HCT116 (cell line): Measurements from ENCODE around the gene HSPB8.

Experiments
- EGR1 ChIP-seq: IDR thresholded peaks from 2 replicates; pipeline ENCODE4 v1.6.1; 2012; ENCODE audit warnings: low read depth
- EZH2 ChIP-seq: fragments of 200-600 bp; sonication (generic); IDR thresholded peaks from 2 replicates; pipeline ENCODE4 v1.6.1; 2017; ENCODE audit warnings: antibody characterized with exemption, mixed run types
- FOSL1 ChIP-seq: IDR thresholded peaks from 2 replicates; pipeline ENCODE4 v1.6.1; 2012; ENCODE audit warnings: low read depth
- JUND ChIP-seq: IDR thresholded peaks from 2 replicates; pipeline ENCODE4 v1.6.1; 2012
- POLR2A ChIP-seq: IDR thresholded peaks from 2 replicates; pipeline ENCODE4 v1.7.0; 2011; ENCODE audit warnings: borderline replicate concordance; ENCODE audit not compliant: insufficient read depth, insufficient read length; ENCODE audit errors: extremely low read depth
- POLR2AphosphoS5 ChIP-seq: IDR thresholded peaks from 2 replicates; pipeline ENCODE4 v1.6.1; 2011; ENCODE audit warnings: mild to moderate bottlenecking, low read depth, low read length, moderate library complexity
- RAD21 ChIP-seq: IDR thresholded peaks from 2 replicates; pipeline ENCODE4 v1.6.1; 2012; ENCODE audit warnings: low read depth, mild to moderate bottlenecking
- TCF7L2 ChIP-seq: IDR thresholded peaks from 2 replicates; pipeline ENCODE4 v1.7.0; 2011; ENCODE audit warnings: borderline replicate concordance, inconsistent platforms; ENCODE audit not compliant: insufficient read depth, insufficient read length; ENCODE audit errors: extremely low read depth
- ZNF274 ChIP-seq: fragments of 200-500 bp; sonication (Bioruptor generic); IDR thresholded peaks from 2 replicates; pipeline ENCODE4 v1.6.1; 2014; ENCODE audit warnings: mild to moderate bottlenecking, low read depth, low read length, inconsistent platforms
- TF ChIP-seq, protein P1 (sequence below), 3 experiments: fragments of 200-600 bp in 1 of 3; sonication (generic) in 1 of 3; IDR thresholded peaks in 2 of 3; conservative IDR thresholded peaks in 1 of 3; 2 replicates each; pipeline ENCODE4 v1.5.1; 2012 to 2017; ENCODE audit warnings: low read depth in 2 of 3, low read length in 2 of 3, antibody characterized with exemption in 1 of 3, borderline replicate concordance in 1 of 3, control low read depth in 1 of 3, mild to moderate bottlenecking in 1 of 3, mixed read lengths in 1 of 3, mixed run types in 1 of 3, moderate library complexity in 1 of 3; ENCODE audit not compliant: insufficient read depth in 1 of 3
- TF ChIP-seq, protein P2 (sequence below): IDR thresholded peaks from 2 replicates; pipeline ENCODE4 v1.6.1; 2012; ENCODE audit warnings: low read depth
- TF ChIP-seq, protein P3 (sequence below): IDR thresholded peaks from 2 replicates; pipeline ENCODE4 v1.6.1; 2011; ENCODE audit warnings: mild to moderate bottlenecking, low read length, moderate library complexity; ENCODE audit not compliant: insufficient replicate concordance; ENCODE audit errors: extremely low read depth

DNA sequence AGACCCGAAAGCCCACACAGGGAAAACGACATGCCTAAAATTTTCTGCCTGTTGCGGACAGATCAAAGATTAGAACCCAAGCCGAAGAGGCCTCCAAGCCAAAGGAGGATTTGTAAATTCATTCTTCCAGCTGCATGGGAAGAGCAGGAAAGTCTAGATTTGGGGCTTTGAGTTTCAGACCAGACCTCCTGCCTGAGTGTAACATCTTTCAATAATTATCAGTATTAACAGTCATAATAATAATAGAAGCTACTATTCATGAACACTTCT lies 1.7 kb upstream of the HSPB8 start:
- TF ChIP-seq, protein P1, sequence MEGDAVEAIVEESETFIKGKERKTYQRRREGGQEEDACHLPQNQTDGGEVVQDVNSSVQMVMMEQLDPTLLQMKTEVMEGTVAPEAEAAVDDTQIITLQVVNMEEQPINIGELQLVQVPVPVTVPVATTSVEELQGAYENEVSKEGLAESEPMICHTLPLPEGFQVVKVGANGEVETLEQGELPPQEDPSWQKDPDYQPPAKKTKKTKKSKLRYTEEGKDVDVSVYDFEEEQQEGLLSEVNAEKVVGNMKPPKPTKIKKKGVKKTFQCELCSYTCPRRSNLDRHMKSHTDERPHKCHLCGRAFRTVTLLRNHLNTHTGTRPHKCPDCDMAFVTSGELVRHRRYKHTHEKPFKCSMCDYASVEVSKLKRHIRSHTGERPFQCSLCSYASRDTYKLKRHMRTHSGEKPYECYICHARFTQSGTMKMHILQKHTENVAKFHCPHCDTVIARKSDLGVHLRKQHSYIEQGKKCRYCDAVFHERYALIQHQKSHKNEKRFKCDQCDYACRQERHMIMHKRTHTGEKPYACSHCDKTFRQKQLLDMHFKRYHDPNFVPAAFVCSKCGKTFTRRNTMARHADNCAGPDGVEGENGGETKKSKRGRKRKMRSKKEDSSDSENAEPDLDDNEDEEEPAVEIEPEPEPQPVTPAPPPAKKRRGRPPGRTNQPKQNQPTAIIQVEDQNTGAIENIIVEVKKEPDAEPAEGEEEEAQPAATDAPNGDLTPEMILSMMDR (IDR thresholded peaks at IDR 0.05 in 2 of 3, conservative IDR thresholded peaks at IDR 0.05 in 1 of 3; ENCODE audit: borderline replicate concordance in 1 of 3, insufficient read depth in 1 of 3, low read depth in 2 of 3, low read length in 2 of 3): no peak
- TF ChIP-seq, protein P2, sequence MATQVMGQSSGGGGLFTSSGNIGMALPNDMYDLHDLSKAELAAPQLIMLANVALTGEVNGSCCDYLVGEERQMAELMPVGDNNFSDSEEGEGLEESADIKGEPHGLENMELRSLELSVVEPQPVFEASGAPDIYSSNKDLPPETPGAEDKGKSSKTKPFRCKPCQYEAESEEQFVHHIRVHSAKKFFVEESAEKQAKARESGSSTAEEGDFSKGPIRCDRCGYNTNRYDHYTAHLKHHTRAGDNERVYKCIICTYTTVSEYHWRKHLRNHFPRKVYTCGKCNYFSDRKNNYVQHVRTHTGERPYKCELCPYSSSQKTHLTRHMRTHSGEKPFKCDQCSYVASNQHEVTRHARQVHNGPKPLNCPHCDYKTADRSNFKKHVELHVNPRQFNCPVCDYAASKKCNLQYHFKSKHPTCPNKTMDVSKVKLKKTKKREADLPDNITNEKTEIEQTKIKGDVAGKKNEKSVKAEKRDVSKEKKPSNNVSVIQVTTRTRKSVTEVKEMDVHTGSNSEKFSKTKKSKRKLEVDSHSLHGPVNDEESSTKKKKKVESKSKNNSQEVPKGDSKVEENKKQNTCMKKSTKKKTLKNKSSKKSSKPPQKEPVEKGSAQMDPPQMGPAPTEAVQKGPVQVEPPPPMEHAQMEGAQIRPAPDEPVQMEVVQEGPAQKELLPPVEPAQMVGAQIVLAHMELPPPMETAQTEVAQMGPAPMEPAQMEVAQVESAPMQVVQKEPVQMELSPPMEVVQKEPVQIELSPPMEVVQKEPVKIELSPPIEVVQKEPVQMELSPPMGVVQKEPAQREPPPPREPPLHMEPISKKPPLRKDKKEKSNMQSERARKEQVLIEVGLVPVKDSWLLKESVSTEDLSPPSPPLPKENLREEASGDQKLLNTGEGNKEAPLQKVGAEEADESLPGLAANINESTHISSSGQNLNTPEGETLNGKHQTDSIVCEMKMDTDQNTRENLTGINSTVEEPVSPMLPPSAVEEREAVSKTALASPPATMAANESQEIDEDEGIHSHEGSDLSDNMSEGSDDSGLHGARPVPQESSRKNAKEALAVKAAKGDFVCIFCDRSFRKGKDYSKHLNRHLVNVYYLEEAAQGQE: no peak
- TF ChIP-seq EGR1 (no peak), TCF7L2 (no peak), EZH2 (no peak), POLR2AphosphoS5 (no peak), ZNF274 (no peak), JUND (no peak), POLR2A (no peak), RAD21 (no peak), FOSL1 (no peak)
- TF ChIP-seq, protein P3, sequence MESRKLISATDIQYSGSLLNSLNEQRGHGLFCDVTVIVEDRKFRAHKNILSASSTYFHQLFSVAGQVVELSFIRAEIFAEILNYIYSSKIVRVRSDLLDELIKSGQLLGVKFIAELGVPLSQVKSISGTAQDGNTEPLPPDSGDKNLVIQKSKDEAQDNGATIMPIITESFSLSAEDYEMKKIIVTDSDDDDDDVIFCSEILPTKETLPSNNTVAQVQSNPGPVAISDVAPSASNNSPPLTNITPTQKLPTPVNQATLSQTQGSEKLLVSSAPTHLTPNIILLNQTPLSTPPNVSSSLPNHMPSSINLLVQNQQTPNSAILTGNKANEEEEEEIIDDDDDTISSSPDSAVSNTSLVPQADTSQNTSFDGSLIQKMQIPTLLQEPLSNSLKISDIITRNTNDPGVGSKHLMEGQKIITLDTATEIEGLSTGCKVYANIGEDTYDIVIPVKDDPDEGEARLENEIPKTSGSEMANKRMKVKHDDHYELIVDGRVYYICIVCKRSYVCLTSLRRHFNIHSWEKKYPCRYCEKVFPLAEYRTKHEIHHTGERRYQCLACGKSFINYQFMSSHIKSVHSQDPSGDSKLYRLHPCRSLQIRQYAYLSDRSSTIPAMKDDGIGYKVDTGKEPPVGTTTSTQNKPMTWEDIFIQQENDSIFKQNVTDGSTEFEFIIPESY: no peak
